NCI-H2107 treated with DMSO at 0.1 percent for 48 hours (cell line): ENCODE measurements around the gene MED31.
A peak's percentile ranks its signal among the peaks of the same experiment; 100 is the strongest.
"Not testable (repeated sequence)": the region's sequence is repeated elsewhere in the genome, so short reads cannot be mapped to it uniquely, and the experiment has no call there.

Source experiments
- DNase-seq: peaks from one replicate; lab custom pipeline; 2025; ENCODE audit not compliant: unreplicated experiment; lab: John Stamatoyannopoulos, UW

MED31 gene

GRCh38 chr17:6651354-6651918 is at the start of gene MED31, which contains the start of gene C17orf100:
Gene MED31 (minus strand): TSS chr17:6651605. CDS start chr17:6651528, 77 bp downstream.
Gene C17orf100 (plus strand): TSS chr17:6651762. CDS start chr17:6651914, 152 bp downstream.
- DNase-seq, result peak; percentile 56

GRCh38 chr17:6700948-6701307 is 49.5 kb upstream of the MED31 start:
- DNase-seq, result no peak

- no peak for DNase-seq
Observed at GRCh38 chr17:6699997-6700947, 48.9 kb upstream of the MED31 start.

GRCh38 chr17:6698004-6698403 is 46.6 kb upstream of the MED31 start:
- no peak for DNase-seq

GRCh38 chr17:6696906-6697305 is 45.5 kb upstream of the MED31 start:
- DNase-seq, result no peak

GRCh38 chr17:6695565-6695964 is 44.2 kb upstream of the MED31 start:
- no peak for DNase-seq

GRCh38 chr17:6695051-6695450 is 43.6 kb upstream of the MED31 start:
- no peak for DNase-seq

- not testable (repeated sequence) for DNase-seq
Observed at GRCh38 chr17:6691958-6692357, 40.6 kb upstream of the MED31 start.

GRCh38 chr17:6691546-6691945 is 40.1 kb upstream of the MED31 start:
- no peak for DNase-seq

- DNase-seq, result no peak
Observed at GRCh38 chr17:6690641-6691040, 39.2 kb upstream of the MED31 start.

GRCh38 chr17:6688944-6689343 is 37.5 kb upstream of the MED31 start:
- DNase-seq, result no peak

GRCh38 chr17:6686026-6686425 is 34.6 kb upstream of the MED31 start:
- no peak for DNase-seq

GRCh38 chr17:6684881-6685767 is 33.7 kb upstream of the MED31 start:
- no peak for DNase-seq

GRCh38 chr17:6684460-6684783 is 33.0 kb upstream of the MED31 start:
- DNase-seq, result no peak

GRCh38 chr17:6683730-6684459 is 32.5 kb upstream of the MED31 start:
- no peak for DNase-seq

GRCh38 chr17:6683081-6683684 is 31.8 kb upstream of the MED31 start:
- DNase-seq, result no peak

- DNase-seq, result no peak
Observed at GRCh38 chr17:6682339-6682738, 30.9 kb upstream of the MED31 start.

GRCh38 chr17:6681671-6682070 is 30.3 kb upstream of the MED31 start:
- no peak for DNase-seq

- no peak for DNase-seq
Observed at GRCh38 chr17:6681176-6681575, 29.8 kb upstream of the MED31 start.

- no peak for DNase-seq
Observed at GRCh38 chr17:6679241-6679640, 27.8 kb upstream of the MED31 start.
